Esophagus squamous epithelium (tissue), 4 donors: Measurements from ENCODE around the gene CA10.

Experiments used
- POLR2A ChIP-seq, 4 donors: fragments of 450-650 bp; IDR thresholded peaks; one replicate each; pipeline ENCODE4 v1.6.1; 2017; ENCODE audit warnings: antibody characterized with exemption in 4 of 4, mild to moderate bottlenecking in 4 of 4, moderate library complexity in 3 of 4
- TF ChIP-seq, protein P1 (sequence below), 6 experiments: fragments of 450-650 bp in 4 of 6; fragments of 200-600 bp in 2 of 6; sonication (generic) in 2 of 6; IDR thresholded peaks; one replicate each; pipeline ENCODE4 v1.5.1; 2016 to 2019; ENCODE audit warnings: antibody characterized with exemption in 6 of 6, mild to moderate bottlenecking in 4 of 6, moderate library complexity in 4 of 6

DNA sequence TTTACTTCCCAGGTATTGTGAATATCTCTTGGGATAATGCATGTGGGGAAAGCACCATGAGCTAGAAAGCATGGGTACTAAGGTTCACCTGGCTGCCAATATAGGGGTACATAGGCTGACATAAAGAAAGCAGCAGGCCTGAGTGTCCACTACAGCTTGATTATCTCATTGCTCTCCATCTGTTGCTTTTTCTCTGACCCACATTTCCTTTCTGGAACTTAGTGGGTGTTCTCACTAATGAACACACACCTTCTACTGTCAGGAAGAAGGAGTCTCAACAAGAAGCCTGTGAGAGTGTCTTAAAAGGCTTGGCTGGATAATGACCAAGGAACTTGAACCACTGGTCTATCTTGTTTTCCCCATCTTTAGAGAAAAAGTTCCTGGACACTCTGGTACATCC is 62.5 kb downstream of the CA10 start:
- TF ChIP-seq, protein P1, sequence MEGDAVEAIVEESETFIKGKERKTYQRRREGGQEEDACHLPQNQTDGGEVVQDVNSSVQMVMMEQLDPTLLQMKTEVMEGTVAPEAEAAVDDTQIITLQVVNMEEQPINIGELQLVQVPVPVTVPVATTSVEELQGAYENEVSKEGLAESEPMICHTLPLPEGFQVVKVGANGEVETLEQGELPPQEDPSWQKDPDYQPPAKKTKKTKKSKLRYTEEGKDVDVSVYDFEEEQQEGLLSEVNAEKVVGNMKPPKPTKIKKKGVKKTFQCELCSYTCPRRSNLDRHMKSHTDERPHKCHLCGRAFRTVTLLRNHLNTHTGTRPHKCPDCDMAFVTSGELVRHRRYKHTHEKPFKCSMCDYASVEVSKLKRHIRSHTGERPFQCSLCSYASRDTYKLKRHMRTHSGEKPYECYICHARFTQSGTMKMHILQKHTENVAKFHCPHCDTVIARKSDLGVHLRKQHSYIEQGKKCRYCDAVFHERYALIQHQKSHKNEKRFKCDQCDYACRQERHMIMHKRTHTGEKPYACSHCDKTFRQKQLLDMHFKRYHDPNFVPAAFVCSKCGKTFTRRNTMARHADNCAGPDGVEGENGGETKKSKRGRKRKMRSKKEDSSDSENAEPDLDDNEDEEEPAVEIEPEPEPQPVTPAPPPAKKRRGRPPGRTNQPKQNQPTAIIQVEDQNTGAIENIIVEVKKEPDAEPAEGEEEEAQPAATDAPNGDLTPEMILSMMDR (IDR thresholded peaks at IDR 0.05): no peak
- TF ChIP-seq POLR2A (IDR thresholded peaks at IDR 0.05): no peak
